Testis (tissue), 2 donors: ENCODE results near the gene ALAD.

Source experiments
- POLR2A ChIP-seq: fragments of 450-650 bp; IDR thresholded peaks from one replicate; pipeline ENCODE4 v1.6.1; 2017; ENCODE audit warnings: antibody characterized with exemption, mild to moderate bottlenecking, moderate library complexity
- TF ChIP-seq, protein P1 (sequence below), 3 experiments: fragments of 450-650 bp in 2 of 3; fragments of 200-600 bp in 1 of 3; sonication (generic) in 1 of 3; IDR thresholded peaks; one replicate each; pipeline ENCODE4 v1.5.1; 2016 to 2019; ENCODE audit warnings: antibody characterized with exemption in 3 of 3, mild to moderate bottlenecking in 2 of 3, moderate library complexity in 1 of 3

- TF ChIP-seq, protein P1, sequence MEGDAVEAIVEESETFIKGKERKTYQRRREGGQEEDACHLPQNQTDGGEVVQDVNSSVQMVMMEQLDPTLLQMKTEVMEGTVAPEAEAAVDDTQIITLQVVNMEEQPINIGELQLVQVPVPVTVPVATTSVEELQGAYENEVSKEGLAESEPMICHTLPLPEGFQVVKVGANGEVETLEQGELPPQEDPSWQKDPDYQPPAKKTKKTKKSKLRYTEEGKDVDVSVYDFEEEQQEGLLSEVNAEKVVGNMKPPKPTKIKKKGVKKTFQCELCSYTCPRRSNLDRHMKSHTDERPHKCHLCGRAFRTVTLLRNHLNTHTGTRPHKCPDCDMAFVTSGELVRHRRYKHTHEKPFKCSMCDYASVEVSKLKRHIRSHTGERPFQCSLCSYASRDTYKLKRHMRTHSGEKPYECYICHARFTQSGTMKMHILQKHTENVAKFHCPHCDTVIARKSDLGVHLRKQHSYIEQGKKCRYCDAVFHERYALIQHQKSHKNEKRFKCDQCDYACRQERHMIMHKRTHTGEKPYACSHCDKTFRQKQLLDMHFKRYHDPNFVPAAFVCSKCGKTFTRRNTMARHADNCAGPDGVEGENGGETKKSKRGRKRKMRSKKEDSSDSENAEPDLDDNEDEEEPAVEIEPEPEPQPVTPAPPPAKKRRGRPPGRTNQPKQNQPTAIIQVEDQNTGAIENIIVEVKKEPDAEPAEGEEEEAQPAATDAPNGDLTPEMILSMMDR (IDR thresholded peaks at IDR 0.05), result no peak
- TF ChIP-seq POLR2A, result no peak
Measured at GRCh38 chr9:113387560-113388230, 13.4 kb downstream of the ALAD start.
